ENCODE data around the gene SF3A2.
"Not testable (repeated sequence)": the region's sequence is repeated elsewhere in the genome, so short reads cannot be mapped to it uniquely, and the experiment has no call there.

Gene SF3A2

DNA sequence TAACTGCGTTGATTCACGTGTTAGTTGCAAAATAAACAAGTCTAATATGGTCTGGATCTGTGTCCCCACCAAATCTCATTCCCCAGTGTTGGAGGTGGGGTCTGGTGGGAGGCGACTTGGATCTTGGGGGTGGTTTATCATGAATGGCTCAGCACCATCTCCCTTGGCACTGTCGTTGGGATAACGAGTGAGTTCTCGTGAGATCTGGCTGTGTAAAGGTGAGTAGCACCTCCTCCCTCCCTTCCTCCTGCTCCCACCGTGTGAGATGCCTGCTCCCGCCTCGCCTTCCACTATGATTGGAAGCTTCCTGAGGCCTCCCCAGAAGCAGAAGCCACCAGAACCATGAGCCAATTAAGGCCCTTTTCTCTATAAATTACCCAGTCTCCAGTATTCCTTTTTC is 40.5 kb downstream of the SF3A2 start:
- no peak for DNase-seq

DNA sequence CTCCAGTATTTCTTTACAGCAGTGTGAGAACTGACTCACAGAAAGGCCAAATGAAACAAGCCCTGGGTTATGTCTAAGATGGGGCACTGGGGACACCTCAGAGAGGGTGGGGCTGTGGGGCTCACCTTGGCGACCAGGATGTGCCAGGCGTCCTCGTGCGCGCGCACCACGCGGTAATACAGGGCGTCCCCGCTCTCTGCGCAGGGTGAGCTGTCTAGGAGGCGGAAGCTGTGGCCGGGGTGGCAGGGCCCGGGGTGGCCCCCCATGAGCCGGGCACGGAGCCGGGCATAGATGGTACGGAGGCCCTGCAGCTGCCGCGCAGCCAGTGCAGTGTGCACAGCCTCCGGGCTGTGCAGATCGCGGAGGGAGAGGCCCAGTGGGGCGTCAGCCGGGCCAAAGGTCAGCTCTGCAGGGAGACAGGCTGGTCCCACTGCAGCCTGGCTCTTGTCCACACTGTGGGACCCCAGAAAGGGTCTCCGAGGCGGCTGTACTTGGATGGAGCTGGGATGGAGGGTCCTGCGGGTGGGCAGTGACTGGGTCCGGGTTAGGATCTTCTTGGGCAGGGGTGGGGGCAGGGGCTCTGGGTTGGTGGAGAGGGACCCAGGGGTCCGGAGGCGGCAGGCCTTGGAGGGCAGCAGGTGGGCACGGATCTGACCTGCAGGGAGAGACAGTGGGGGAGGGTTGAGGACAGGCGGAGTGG is 42.0 kb downstream of the SF3A2 start:
- DNase-seq = no peak

DNA sequence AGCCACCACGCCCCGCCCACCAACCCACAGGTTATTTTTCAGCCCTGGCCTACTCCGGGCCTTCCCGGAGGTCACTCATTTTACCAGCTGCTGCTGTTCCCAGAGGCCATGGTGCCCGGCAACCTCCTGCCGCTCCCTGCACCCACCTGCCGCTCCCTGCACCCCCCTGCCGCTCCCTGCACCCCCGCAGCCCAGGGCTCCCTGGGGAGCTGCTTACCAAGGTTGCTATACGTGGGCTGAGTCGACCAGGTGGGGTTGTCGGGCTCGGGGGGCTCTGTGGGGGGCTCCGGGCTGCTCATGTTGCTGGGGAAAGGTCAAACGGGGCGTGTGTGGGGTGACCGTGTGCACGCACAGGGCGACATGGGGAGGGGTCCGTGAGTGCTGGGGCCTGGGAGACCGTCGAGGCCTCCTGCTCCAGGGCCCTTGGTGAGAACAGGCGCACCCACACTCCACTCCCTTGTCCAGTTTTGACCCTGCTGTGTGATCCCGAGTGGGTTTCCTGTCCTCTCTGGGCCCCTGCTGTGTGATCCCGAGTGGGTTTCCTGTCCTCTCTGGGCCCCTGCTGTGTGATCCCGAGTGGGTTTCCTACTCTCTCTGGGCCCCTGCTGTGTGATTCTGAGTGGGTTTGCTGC is 44.1 kb downstream of the SF3A2 start:
- no peak for DNase-seq

DNA sequence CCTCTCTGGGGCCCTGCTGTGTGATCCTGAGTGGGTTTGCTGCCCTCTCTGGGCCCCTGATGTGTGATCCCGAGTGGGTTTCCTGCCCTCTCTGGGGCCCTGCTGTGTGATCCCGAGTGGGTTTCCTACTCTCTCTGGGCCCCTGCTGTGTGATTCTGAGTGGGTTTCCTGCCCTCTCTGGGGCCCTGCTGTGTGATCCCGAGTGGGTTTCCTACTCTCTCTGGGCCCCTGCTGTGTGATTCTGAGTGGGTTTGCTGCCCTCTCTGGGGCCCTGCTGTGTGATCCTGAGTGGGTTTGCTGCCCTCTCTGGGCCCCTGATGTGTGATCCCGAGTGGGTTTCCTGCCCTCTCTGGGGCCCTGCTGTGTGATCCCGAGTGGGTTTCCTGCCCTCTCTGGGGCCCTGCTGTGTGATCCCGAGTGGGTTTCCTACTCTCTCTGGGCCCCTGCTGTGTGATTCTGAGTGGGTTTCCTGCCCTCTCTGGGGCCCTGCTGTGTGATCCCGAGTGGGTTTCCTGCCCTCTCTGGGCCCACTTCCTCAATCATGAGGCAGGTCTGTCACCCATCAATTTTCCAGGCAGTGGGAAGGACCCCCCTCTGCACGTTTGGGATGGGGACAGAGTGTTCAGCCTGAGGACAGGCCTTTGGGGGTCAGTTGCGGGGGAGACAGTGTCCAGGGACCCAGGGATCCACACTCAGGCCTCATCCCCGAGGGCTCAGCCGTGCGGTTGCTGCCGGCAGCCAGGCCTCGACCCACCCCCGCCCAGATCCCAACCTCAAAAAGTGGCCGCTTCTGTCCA is 44.8 kb downstream of the SF3A2 start:
- DNase-seq = not testable (repeated sequence)

DNA sequence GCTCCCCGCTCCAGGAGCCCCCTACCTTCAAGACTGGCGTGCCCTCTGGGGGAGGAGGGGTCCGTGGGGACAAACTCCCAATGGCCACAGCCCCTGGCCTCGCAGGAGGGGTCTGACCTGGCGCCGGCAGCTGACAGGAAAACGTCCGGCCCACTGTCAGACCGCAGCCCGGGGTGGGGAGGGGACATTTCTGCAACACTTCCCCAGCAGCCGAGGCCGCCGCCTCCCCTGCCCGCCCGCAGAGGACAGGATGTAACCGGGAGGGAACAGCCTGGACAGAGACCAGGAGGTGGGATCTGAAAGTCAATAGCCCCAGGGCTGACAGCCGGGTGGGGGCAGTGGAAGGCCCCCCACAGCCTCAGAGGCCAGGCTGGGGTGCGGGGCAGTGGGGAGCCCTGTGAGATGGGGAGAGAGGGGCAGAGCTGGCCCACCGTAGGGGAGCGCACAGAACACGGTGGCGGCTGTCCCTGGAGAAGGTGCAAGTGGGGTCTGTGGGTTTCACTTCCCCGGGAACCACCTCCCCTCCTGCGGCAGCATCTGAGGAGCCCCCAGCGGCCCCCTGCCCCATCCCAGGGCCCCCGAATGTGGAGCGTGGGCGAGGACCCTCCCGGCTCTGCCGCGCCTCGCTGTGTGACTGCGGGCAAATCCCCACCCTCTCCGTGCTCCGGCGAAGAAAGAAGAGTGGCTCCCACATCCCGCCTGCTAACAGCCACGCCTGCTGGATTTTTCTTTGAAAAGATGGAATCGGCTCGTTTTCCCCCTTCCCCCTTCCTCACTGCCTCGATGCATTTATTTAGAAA is 45.6 kb downstream of the SF3A2 start, which contains the start of gene PEAK3:
TSS of gene PEAK3 (minus strand) at position 114 of the 800 bp plus-strand sequence. CDS start 1,244 bp downstream, outside the sequence.
- DNase-seq = peak; percentile 51

DNA sequence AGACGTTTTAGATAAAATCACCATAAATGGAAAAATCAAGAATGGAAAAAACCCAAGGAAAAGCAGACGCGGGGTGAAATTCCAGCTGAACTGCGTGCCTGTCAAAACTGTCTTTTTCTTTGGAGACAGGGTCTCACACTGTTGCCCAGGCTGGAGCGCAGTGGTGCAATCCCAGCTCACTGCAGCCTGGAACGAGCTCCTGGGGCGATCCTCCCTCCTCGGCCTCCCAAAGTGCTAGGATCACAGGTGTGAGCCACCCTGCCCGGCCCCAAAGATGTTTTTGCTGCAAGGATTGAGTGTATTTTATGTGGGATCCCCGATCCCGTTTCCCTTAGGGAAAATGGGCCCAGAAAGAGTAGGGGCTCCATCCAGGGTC is 46.2 kb downstream of the SF3A2 start:
- no peak for DNase-seq

DNA sequence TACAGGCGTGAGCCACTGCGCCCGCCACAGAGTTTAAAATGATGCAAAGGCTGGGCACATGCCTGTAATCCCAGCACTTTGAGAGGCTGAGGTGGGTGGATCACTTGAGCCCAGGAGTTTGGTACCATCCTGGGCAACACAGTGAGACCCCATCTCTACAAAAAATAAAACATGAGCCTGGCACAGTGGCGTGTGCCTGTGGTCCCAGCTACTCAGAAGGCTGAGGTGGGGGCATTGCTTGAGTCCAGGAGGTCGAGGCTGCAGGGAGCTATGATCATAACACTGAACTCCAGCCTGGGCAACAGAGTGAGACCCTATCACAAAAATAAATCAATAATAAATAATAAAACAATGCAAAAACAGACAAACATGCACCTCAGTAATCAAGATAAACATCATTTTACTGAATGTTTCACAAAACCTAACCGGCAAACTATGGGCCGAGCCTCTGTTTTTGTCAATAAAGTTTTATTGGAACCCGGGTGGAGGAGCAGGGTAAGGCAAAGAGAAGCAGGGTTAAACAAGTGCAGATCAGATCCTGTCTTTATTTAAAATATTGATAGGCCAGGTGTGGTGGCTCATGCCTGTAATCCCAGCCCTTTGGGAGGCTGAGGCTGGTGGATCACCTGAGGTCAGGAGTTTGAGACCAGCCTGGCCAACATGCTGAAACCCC is 47.3 kb downstream of the SF3A2 start:
- DNase-seq = no peak

DNA sequence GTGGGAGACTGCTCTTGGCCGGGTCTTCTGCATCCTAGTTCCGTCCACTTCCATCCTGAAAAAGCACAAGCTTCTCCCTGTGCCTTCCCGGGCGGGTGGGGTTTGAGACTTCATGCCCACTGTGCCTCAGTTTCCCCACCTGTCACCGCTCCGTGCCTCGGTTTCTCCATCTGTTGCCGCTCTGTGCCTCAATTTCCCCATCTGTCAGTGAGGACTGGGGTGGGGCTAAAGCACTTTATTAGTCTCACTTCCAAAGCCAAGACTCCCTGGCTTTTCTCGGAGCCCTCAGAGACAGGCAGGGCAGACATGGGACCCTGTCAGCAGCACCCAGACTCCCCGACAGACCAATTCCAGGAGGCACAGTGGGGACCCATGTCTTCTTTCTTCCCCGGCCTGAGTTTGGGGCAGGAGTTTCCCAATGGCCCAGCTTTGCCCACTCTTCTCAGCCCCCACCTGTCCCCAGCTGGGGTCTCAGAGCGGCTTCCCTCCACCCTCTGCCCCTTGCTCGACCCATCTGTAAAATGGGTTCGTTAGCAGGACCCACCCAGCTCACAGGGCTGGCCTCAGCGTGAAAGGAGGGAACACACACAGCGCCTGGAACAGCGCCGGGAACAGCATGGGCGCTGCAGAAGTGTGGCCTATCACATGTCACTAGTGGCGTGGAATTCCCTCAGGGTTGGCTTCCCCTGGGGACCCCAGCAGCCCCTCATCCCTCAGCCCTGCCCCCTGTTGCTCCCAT is 49.9 kb downstream of the SF3A2 start:
- DNase-seq = no peak

DNA sequence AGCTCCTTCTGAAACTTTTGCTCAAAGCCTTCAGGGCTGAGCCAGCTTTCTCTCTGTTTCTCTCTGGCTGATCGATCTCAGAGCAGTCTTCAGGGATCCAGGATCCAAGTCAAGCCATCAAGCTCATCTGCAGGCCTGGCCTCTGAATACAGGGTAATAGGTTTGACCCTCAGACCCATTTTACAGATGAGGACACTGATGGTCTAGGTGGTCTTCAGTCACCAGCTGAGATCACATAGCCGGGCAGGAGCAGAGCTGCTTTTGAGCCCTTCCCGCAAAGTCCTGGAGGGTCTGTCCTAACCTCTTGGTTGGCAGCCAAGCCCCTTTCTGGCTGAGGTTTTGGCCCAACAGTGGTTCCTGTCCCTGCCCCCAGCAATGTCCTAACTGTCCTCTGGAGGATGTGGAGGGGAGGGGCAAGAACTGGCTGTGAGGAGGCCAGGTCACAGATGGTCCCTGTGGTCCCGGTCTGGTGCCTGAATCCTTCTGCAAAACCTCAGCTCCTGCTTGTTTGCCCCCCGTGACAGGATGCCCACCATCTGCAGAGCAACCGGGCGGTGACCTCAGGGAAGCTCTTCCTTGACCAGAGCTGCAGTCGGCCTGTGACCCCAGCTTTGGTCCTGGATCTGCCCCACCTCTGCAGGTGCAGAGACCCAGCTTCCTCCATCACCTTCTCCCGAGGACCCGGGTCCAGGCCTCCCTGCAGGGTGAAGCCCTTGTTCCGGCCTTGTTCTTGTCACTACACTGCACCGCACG is 51.1 kb downstream of the SF3A2 start:
- no peak for DNase-seq

DNA sequence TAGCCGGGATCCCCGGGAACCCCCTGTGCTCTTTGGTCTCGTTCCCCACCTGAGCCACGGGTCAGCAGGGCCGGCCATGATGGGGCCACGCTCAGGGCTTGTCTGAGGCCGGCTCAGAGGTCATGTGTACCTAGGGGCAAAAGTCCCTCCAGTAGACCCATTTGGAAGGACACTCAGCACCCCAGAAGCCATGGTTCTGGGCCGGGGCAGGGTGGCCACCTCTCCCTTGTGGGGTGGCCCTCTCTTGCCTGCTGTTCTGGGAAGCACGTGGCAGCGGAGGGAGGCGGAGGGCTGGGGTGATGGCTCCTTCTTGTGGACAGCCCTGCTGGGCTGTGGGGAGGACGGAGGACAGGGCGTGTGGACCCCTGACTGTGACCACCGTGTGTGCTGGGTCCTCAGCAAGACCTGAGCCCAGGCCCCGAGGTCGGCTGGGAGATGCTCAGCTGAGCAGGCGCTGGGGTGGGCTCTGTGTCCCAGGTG is 51.8 kb downstream of the SF3A2 start:
- DNase-seq = no peak

DNA sequence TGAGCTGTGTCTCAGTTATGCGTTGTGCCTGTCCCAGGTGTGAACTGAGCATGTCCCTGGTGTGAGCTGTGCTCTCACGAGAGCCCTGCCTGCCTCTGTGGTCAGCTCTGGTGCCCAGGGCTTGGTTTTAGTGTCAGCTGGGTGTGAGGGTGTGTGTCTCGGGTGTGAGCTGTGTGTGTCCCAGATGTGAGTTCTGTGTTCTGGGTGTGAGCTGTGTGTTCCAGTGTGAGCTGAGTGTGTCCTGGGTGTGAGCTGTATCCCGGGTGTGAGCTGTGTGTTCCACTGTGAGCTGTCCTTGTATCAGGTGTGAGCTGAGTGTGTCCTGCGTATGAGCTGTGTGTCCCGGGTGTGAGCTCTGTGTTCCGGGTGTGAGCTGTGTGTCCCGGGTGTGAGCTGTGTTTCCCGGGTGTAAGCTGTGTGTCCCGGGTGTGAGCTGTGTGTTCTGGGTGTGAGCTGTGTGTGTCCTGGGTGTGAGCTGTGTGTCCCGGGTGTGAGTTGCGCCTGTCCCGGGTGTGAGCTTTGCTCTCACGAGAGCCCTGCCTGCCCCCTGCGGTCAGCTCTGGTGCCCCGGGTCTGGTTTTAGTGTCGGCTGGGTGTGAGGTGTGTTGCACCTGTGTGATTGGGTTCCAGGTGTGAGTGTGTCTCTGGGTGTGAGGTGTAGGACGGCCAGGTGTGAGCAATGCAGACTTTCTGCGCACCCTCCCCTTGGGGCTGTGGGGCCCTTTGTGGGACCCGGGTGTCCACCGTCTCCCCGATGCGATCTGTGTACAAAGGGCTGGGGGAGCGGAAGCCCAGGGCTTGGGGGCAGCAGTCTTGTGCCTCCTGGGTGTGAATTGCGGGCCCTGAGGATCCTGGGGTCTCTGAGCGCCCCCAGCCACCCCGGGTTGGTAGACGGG is 52.4 kb downstream of the SF3A2 start:
- DNase-seq = no peak

DNA sequence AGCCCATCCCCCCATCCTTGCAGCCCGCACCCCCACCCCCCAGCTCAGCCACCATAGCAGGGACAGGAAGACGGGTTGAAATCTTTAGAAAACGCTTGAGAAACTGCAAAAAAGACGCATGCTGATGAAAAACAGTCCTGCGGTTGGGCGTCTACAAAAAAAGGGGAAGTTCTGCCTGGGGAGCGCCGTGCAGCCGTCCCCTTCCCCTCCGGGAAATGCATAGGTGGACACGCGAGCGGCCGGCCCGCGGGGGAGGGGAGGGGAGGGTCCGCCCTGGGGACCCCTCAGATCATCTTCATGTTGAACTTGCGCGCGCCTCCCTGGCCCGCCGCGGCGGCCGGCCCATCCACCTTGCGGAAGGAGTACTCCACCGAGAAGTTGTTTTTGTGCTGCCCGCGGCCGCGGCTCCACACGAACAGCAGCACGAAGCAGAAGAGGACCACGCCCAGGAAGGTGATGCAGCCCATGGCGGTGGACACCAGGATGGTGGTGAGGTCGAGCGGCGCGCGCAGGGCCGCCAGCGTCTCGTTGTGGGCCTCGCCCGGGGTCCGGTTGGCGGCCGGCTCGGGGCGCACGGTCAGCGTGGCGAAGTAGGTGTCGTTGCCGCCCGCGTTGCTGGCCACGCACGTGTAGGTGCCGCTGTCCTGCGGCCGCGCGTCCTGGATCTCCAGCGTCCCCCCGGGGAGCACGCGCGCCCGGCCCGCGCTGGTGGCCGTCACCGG is 53.3 kb downstream of the SF3A2 start:
- DNase-seq = peak; percentile 61

DNA sequence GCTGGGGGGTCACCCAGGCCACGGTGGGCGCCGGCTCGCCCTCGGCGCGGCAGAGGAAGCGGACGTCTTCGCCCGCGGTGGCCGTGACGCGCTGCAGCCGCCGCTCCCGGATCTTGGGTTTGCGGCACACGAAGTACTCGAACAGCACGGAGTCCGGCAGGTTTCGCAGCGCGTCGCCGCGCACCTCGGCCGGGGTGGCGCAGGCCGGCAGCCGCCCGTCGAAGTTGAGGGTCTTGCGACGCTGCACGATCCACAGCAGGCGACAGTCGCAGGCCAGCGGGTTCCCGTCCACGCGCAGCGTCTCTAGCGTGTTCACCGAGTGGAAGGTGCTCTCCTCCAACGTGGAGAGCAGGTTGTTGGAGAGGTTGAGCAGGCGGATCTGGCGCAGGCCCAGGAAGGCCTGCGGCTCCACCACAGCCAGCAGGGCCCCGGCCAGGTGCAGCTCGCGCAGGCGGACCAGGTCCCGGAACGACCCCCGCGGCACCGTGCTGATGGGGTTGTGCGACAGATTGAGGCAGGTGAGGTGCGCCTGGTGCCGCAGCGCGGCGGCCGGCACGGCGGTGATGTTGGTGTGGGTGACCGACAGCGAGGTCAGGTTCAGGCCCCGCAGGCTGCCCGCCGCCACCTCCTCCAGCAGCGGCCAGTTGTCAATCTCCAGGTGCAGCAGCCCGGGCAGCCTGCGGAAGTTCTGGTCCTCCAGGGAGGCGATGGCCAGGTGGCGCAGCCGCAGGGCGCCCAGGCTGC is 54.0 kb downstream of the SF3A2 start:
- no peak for DNase-seq

DNA sequence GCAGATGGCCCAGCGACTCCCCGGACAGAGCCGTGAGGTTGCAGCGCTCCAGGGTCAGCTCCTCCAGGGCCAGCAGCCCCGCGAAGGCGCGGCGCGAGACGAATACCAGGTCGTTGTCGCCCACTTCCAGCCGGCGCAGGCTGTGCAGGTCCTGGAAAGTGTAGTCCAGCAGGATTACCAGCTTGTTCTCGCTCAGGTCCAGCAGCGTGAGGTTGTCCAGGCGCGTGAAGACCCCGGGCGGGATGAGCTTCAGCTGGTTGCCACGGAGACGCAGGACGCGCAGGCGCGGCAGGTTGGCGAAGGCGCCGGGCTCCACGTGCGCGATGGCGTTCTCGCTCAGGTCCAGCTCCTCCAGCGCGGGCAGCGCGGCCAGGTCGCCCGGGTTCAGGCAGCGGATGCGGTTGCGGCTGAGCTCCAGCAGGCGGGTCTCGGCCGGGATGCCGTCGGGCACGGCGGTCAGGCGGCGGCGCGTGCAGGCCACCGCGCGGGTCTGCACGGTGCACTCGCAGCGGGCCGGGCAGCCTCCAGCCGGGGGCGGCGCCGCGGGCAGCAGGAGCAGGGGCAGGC is 54.6 kb downstream of the SF3A2 start:
- no peak for DNase-seq

DNA sequence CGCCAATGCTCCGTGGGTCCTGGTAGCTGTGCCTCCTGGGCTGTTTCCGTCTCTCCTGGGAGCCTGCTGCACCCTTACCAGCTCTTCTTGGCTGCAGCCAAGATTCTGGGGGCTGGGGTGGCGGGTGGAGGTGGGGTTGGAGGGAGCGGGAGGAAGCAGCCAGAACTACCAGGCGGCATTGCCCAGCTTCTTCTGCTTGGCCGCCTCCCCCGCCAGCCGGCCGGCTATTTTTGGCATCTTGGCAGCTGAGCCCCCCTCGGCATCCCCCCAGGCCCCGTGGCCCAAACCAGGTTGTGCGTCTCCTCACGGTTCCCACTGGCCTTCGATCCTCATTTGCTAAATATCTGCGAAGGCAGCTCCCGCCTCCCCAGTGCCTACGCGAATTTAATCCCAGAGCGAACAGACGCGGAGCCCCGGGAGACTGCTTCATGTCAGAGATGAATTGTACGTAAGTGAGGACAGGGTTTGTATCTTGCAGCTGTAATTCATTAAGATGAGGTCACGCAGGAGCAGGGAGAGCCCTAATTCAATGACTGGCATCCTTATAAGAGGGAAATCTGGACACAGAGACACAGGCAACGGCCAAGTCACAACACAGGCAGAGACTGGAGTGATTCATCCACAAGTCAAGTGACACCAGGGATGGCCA is 58.2 kb downstream of the SF3A2 start:
- DNase-seq = no peak

DNA sequence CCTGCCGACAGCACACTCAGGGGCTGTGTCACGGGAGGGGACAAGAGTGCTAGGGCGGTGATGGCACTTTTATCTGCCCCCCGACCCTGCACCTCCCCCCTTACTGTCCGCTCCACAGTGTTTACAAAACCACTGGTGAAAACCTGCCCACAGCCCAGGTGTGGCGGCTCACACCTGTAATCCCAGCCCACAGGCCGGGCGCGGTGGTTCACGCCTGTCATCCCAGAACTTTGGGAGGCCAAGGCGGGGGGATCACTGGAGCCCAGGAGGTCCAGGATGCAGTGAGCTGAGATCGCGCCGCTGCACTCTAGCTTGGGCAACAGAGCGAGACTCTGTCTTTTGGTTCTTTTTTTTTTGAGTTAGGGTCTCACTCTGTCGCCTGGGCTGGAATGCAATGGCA is 59.5 kb downstream of the SF3A2 start:
- no peak for DNase-seq
